Measurements from ENCODE around the gene KATNB1. TPM values are rescaled to one million over a fixed set of nuclear protein-coding genes. Genes with fewer than 3 reads are reported as not detected.
"Not testable (repeated sequence)": the region's sequence is repeated elsewhere in the genome, so short reads cannot be mapped to it uniquely, and the experiment has no call there.

The KATNB1 gene
- total RNA-seq, 1 donor from 2014 or later = 32.1 TPM

- intact Hi-C loops (cut with micrococcal nuclease) = no loop called here
These were observed 34.6 kb upstream of the KATNB1 start for GRCh38 chr16:57700781-57701551.

- intact Hi-C loops (cut with micrococcal nuclease) = no loop called here
These were observed 33.7 kb upstream of the KATNB1 start for GRCh38 chr16:57701759-57702371.

- intact Hi-C loops (cut with micrococcal nuclease) = no loop called here
These were observed 32.1 kb upstream of the KATNB1 start for GRCh38 chr16:57703416-57704010.

GRCh38 chr16:57704011-57704904 lies 31.3 kb upstream of the KATNB1 start:
- intact Hi-C loops (cut with micrococcal nuclease) = no loop called here

- intact Hi-C loops (cut with micrococcal nuclease) = no loop called here
These were observed 30.4 kb upstream of the KATNB1 start for GRCh38 chr16:57704905-57705852.

GRCh38 chr16:57706717-57707116 lies 28.9 kb upstream of the KATNB1 start:
- intact Hi-C loops (cut with micrococcal nuclease) = no loop called here

GRCh38 chr16:57707331-57707730 lies 28.2 kb upstream of the KATNB1 start:
- intact Hi-C loops (cut with micrococcal nuclease) = no loop called here

GRCh38 chr16:57708168-57708567 lies 27.4 kb upstream of the KATNB1 start:
- intact Hi-C loops (cut with micrococcal nuclease) = no loop called here

GRCh38 chr16:57709663-57710062 lies 25.9 kb upstream of the KATNB1 start:
- intact Hi-C loops (cut with micrococcal nuclease) = no loop called here

GRCh38 chr16:57711346-57711745 lies 24.2 kb upstream of the KATNB1 start:
- intact Hi-C loops (cut with micrococcal nuclease) = no loop called here

- intact Hi-C loops (cut with micrococcal nuclease) = no loop called here
These were observed 23.6 kb upstream of the KATNB1 start for GRCh38 chr16:57711993-57712392.

- intact Hi-C loops (cut with micrococcal nuclease) = not testable (repeated sequence)
These were observed 23.0 kb upstream of the KATNB1 start for GRCh38 chr16:57712569-57712968.

GRCh38 chr16:57713596-57713995 lies 22.0 kb upstream of the KATNB1 start:
- intact Hi-C loops (cut with micrococcal nuclease) = no loop called here

- intact Hi-C loops (cut with micrococcal nuclease) = no loop called here
These were observed 21.5 kb upstream of the KATNB1 start for GRCh38 chr16:57714047-57714446.

- intact Hi-C loops (cut with micrococcal nuclease) = loop anchor here (1.0 kb wide), 3 partner anchors 71 to 144 kb away; no protein-coding TSS in a partner anchor
These were observed 15.4 kb upstream of the KATNB1 start for GRCh38 chr16:57720142-57720575.

- intact Hi-C loops (cut with micrococcal nuclease) = no loop called here
These were observed 14.0 kb upstream of the KATNB1 start for GRCh38 chr16:57721356-57722209.

GRCh38 chr16:57722210-57722499 lies 13.4 kb upstream of the KATNB1 start:
- intact Hi-C loops (cut with micrococcal nuclease) = no loop called here

GRCh38 chr16:57722651-57723050 lies 12.9 kb upstream of the KATNB1 start:
- intact Hi-C loops (cut with micrococcal nuclease) = no loop called here

GRCh38 chr16:57723170-57723569 lies 12.4 kb upstream of the KATNB1 start:
- intact Hi-C loops (cut with micrococcal nuclease) = no loop called here

- intact Hi-C loops (cut with micrococcal nuclease) = no loop called here
These were observed 11.0 kb upstream of the KATNB1 start for GRCh38 chr16:57724531-57724930.
